Measurements from ENCODE around the gene ACP6.

The ACP6 gene

DNA sequence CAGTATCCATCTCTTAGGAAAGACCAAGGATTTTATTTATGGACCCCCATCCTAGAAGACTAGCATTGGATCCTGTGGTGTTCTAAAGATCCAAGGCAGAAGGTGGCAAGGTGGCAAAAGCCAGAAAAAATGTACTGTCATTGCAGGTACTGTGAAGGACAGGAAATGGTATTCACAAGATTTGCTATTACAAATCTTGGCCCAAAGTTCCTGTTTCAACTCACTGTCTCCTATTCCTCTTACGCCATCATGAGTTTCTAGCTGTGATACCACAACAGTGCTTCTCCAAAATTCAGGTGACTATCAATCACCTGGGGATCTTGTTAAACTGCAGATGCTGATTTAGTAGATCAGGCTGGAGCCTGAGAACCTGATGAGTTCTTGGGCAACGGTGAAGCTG, 21.4 kb downstream of the ACP6 start:
- no peak for FAIRE-seq

DNA sequence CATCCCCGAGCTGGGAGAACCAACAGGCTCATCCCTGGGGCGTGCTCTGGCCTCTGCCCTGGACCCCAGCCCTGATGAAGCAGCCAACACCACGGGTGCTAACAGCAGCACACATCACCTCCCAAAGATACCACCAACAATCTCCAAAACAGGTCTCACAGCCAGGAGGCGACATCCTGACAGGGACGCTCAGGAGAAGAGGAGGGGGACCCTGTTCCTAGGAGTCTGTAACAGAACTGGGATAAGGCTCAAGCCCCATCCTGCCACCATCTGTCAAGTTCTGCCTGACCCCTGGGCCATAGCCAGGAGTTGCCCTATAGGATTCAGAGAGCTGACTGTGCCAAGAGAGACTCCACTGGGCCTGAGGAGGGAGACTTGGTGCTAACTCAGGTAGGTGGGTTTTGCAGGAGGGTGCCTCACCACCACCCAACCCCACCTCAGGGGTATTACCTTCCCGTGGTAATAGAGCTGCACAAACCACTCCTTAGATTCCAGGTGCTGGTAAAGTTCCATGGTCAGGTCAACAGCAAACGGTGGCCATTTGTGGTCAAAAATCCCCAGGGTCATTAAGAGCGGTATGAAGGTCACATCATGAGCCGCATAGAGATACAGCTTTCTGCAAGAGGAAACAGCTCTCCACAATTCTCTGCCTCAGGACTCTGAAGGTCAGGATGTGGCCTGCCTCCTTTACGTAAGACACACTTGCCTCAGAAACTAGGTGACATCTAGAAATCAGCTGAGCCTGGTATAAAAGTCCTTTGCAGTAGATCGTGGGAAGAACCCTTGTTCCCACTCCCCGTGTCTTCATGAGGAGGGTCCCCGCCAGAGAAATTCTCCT, 22.3 kb downstream of the ACP6 start:
- no peak for FAIRE-seq

DNA sequence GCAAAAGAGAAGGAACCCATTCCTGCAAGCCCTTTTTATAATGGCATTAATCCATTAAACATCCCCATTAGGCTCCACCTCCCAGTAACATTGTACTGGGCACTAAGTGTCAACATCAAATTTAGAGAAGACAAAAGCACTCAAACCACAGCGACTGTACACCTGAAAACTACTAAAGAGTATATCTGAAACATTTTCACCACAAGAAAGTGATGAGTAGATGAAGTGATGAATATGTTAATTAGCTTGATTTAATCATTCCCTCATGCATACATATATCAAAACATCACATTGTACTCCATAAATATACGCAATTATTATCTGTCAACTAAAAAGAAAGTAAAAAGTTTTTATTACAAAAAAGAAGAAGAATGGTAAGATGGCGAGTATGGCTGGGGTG, 26.4 kb downstream of the ACP6 start:
- no peak for FAIRE-seq

DNA sequence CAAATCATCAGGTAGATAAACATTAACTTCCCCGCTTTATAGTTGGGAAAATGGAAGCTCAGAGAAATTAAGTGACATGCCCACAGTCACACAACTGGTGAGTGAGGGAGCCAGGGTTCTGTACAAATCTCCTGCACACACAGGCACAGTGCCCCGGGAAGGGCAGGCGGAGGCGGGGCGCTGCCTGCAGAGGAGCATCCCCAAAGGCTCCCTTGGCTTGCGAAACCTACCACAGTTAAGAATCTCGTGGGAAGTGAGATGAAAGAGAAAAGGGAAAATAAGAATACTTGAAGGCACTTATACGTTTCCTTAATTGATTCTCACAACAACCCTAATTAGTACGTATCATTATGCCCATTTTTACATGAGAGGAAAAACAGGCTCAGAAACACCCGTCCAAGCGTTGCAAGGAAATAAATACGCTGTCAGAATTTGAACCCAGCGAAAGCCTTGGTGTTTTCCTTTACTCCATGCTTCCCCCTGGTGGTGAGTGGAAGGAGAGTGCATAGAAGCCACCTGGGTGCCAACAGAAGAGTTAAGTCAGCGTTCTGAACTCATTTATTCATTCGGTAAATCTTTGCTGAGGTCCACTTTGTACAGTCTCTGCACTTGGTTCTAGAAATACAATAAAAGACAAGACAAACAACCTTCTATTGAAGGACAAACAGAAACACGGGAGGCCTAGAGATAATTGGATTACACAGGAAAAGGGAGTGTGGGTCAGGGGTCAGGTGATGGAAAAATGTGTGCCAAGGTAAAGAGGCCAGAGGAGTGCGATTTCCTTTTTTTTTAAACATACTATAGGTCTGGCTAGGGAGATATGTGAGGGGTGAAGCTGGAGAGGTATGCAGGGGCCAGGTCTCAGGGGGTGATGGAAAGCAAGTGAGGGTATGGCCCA, 28.4 kb downstream of the ACP6 start:
- no peak for FAIRE-seq

DNA sequence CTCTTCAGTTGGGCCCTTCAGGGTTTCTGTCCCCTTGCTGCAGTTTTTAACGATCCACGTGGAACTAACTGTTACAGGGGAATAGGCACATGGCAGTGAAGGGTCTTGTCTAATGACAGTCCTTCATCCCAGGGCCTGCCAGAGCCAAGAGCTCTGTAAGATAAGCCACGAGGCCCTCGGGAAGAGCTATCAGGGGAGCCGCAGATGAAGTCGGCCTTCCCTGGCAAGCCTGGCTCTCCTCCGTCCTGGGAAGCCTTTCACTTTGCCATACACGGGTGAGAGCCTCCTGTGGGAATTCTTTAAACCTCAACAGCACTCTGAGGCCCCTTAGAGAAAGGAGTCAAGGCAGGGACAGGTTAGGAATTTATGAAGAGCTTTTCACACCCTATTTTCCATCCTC, 29.0 kb downstream of the ACP6 start:
- FAIRE-seq, result no peak

DNA sequence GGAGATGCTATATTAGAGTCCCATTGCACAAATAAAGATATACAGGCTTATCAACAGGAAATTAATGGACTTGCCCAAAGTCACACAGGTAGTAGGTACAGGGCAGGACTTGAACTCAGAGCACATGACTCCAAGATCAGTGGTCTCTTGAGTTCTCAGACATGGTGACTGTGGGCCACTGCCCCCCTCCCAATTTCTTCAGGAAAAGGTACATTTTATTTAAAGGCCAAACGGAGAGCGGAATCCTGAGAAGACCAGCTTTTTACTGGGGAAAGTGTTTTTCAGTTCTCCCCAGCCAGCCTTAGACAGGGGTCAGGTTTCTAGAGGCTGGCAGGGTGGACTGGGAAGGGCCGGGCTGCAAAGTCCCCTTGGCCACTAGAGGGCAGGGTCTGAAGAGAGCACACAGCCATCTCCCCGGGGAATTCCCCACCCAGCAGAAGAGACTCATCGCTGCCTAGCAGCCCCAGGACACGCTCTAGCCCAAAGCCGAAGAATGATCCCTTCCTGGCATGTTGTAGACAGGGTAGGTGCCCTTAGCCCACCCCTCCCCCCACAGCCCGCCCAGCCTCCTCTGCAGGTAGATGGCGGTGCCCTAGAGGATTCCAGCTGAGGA, 29.7 kb downstream of the ACP6 start:
- FAIRE-seq, result no peak

DNA sequence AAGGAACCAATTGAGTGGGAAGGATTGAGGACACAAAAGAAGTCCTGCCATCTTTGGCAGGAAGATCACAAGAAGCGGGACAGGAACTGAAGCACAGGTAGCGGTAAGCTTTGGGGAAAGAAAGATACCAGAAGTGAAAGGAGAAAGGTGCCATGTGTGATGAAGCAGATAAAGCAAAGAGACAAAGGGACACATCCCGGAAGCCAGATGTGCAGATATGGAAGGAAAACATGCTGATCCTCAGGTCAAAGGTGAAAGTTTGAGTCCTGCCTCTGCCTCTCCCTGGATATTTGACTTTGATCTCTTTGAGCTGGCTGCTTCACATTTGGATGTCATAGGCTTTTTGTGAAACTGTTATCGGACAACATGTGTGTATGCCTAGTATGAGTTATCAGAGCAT, 34.0 kb downstream of the ACP6 start:
- FAIRE-seq, result no peak

DNA sequence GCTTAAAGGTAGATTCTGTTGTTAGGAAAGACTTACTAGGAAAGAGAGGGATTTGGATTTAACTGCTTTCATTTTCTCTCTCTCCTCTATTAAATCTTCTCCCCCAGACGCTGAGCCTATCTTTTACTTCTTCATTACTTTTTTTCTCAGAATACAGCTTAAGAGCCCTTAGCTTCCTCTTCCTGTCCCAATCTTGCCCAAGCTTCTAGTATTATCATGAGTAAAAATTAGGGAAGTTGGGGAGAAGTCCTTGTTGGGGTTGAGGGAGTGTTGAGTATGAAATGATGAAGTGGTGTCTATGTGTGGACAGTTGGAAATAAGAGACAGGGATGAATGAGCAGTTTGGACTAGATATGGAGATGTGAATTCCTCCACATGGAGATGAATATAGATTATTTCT, 35.0 kb downstream of the ACP6 start:
- FAIRE-seq, result no peak

DNA sequence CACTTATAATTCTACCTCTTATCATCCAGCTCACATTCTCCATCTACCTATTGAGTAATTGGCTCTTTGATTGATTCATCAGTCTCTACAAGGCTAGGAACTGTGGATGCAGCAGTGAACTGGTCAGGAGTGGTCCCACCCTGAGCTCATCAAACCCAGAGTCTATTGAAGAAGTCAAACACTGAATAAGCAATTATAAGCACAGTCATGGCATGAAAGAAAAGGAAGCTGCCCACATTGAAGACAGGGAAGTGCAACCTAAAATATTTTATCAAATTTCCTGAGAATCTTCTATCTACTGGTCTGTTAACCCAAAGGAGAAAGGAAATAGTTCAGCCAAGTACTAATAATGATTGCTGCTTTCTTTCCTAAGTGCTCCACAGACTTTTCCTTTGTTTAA, 35.7 kb downstream of the ACP6 start:
- no peak for FAIRE-seq

DNA sequence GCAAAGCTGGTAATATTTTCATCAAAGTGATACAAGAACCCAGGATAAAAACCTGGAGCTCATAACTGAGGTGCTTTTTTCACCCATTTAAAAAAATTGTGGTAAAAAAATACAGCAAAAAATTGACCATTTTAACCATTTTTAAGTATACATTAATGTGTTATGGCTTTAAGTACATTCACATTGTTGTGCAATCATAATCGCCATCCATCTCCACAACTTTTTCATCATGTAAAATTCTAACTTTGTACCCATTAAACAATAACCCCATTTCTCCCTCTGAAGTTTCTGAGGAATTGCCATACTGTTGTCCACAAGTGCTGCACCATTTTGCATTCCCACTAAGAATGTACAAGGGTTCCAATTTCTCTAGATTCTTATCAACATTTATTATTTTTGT, 36.6 kb downstream of the ACP6 start:
- FAIRE-seq, result no peak

DNA sequence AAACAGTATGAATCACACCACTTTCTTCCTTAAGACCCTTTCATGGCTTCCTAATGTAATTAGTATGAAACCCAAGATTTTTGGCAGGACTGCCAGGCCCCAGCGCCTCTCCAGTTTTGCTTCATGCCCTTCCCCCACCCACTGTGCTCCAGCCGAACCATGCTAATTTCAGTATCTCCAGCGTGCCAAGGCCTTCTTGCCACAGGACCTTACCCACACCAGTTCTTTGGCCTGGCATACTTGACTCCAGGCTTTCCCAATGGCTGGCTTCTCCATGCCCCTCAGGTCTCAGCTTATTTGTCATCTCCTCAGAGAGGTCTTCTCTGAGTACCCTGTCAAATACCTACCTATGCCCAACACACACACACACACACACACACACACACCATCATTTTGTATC, 38.5 kb downstream of the ACP6 start:
- FAIRE-seq, result no peak

DNA sequence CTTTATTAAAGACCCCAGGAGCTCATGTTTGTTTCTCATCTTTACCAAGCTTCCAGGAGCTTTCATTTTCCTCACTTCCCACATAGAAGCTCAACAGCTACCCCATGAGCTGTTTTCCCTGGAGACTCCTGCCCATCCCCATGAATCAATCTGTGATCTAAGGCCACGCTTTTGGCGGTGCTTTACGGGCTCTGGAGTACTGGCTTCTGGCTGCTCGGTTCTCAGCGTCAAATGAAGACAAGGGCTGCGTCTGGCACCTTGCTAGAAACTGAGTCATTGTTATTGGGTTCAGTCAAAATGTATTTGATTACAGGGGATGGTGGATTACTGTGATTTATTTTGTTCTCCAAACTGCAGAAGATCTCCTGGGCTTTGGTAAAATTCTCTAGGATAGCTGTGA, 39.9 kb downstream of the ACP6 start:
- FAIRE-seq, result no peak

DNA sequence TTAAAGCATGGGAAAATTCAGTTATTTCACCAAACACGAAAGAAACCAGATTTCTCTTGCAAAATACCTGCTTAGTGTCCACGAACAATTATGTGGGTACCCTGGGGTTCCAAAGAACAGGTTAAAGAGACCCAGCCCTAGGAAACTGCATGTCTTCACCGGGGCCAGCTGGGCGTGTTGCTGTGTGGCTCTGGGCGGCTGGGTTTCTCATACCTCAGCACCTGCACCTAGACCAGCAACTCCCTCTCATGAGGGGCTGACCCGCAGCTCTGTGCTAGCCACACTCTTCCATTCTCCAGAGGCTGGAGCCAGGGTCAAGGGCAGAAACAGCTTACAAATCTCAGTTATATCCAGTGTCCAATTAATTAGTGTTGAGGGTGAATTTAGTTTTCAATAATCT, 40.3 kb downstream of the ACP6 start:
- no peak for FAIRE-seq

DNA sequence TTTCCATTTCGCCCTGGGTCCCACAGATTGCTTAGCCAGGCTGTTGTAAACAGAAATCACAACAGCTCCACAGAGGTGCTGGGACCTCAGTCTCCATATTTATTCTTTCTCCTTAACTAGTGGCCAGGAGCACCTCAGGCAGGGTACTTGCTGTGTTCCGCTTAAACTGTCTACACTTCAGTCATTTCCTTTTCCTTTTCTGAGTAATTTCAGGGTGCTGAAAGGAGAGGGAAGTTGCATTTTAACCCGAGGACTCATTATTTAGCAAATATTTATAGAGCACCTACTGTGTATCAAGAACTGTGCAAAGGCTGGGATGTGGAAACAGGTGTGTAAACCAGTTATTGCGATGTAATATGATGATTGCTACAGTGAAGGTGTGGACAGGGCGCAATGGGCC, 41.9 kb downstream of the ACP6 start:
- no peak for FAIRE-seq

DNA sequence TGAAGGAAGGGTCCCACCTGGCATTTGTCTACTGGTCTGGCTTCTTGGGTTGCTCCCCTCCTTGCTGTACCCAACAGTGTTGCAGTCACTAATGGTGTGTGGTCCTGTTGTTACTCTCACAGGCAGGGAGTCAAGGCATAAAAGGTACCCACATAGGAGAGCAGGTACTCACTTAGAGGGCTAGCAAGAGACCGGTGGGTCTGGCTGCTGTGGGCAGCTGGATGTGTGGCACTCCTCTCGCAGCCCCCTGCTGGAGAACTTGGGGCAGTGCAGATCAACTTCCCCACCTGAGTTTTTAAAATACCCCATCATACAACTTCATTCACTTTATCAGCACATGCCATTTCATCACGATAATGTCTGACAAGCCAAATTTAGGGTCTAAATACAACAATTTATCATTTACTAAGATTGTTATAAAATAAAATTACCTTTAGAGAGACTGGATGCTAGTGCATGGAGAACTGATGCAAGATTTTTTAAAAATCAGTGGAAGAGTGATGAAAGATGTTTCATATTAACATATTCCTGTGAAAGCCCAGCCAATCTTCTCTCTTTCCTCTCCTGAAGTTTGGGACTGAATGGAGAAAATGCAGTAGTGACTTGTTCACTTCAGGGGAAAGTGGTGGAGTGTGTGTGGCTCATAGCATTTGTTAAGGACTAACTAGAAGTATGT, 42.8 kb downstream of the ACP6 start:
- FAIRE-seq, result no peak

DNA sequence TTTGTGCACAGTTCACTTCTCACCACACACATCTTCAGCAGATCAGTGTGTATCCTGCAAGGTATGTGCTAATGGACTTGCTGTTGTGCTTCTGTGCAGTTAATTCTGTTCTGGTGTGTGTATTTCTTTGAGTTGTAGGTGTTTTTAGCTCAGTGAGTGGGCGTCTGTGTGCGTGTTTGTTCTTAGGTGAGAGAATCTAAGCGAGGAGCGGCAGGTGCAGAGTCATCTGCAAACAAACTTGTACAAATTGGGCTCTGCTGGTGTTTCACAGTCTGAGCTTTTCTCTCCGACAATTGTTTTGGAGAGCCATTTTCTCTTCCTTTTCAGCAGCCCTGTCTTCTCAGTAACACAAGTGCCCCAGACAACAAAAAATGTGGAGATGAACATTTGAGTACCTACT, 43.6 kb downstream of the ACP6 start:
- no peak for FAIRE-seq

DNA sequence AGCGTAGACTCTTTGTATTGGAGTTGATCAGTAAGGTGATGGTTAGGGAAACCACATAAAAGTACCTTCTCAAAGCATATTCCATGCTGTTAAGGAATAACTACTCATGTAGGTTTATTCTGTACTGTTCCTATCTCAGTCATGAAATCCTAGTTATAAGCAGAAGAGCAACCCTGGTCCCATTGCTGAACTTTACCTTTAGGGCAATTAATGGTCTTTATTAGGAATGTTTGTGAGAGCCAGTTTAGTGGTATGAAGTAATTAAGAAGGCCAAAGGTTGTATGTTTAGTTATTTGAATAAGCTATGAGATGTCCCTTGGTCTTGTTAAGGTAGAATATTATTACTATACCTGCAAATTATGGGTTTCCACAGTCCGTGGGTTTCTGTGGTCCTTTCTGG, 44.0 kb downstream of the ACP6 start:
- FAIRE-seq, result no peak

DNA sequence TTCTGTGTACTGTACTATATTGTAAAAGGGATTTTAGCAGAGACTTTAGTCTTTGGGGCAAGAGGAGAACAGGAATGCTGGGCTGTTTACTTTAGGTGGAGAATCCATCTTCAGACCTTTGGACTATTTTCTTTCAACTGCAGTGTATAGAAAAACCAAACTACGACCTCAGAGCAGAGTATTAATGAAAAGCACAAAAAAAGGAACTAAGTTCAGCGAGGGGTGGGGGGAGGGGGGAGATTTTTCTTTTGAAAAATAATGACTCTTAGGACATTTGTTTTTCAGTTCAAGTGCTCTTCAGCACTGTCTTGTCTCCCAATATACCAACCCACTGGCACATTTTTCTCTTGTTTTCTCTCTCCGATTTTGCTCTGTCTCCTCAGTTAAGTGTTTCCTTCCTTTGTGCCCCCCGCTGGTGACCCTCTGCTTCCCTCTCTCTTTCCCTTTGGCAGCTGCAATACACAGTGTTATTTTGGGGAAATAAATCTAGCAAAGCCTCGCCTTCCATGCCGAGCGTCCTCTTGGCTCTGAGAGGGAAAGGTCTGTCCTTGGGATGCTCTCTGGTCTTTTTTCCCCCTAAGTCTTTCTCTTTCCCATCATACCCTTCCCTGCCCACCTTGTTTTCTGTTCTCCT, 44.8 kb downstream of the ACP6 start:
- FAIRE-seq, result no peak

DNA sequence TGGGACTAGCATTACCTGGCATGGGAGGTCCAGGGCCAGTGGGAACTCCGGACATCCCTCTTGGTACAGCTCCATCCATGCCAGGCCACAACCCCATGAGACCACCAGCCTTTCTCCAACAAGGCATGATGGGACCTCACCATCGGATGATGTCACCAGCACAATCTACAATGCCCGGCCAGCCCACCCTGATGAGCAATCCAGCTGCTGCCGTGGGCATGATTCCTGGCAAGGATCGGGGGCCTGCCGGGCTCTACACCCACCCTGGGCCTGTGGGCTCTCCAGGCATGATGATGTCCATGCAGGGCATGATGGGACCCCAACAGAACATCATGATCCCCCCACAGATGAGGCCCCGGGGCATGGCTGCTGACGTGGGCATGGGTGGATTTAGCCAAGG, 45.8 kb downstream of the ACP6 start:
- FAIRE-seq, result no peak

DNA sequence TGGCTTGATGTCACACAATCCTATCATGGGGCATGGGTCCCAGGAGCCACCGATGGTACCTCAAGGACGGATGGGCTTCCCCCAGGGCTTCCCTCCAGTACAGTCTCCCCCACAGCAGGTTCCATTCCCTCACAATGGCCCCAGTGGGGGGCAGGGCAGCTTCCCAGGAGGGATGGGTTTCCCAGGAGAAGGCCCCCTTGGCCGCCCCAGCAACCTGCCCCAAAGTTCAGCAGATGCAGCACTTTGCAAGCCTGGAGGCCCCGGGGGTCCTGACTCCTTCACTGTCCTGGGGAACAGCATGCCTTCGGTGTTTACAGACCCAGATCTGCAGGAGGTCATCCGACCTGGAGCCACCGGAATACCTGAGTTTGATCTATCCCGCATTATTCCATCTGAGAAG, 46.3 kb downstream of the ACP6 start:
- no peak for FAIRE-seq

DNA sequence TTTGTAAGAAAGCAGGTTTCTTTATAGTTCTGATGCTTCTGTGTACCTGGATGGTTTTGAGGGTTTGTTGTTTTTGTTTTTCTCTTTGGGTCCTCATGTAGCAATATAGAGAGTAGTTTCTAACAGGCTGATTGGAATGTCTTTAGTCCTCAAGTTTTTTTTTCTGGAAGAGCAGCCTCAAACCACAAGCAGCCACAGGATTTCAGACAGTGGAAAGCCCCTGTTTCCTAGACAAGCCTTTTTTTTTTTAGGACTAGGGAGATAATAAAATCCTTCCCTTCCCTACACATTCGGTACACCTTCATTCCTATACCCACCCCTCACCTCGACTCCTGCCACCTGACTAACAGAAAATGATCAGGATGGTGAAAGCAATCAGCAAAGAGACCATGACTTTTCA, 47.6 kb downstream of the ACP6 start:
- FAIRE-seq, result no peak

DNA sequence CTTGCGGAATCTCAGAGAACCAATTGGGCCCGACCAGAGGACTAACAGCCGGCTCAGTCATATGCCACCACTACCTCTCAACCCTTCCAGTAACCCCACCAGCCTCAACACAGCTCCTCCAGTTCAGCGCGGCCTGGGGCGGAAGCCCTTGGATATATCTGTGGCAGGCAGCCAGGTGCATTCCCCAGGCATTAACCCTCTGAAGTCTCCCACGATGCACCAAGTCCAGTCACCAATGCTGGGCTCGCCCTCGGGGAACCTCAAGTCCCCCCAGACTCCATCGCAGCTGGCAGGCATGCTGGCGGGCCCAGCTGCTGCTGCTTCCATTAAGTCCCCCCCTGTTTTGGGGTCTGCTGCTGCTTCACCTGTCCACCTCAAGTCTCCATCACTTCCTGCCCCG, 49.8 kb downstream of the ACP6 start:
- no peak for FAIRE-seq

DNA sequence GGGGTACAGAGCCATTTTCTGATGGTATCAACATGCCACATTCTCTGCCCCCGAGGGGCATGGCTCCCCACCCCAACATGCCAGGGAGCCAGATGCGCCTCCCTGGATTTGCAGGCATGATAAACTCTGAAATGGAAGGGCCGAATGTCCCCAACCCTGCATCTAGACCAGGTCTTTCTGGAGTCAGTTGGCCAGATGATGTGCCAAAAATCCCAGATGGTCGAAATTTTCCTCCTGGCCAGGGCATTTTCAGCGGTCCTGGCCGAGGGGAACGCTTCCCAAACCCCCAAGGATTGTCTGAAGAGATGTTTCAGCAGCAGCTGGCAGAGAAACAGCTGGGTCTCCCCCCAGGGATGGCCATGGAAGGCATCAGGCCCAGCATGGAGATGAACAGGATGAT, 50.6 kb downstream of the ACP6 start:
- FAIRE-seq, result no peak
